Mucosa of descending colon (tissue), 3 donors: ENCODE results near the gene UNC13B. TPM values are rescaled to one million over a fixed set of nuclear protein-coding genes. Genes with fewer than 3 reads are reported as not detected.

Experiments used
- ATAC-seq: fragments of 200-7000 bp; cut with Tn5 transposase; one replicate; pipeline ENCODE4 v1.9.1; 2020; ENCODE audit warnings: mild to moderate bottlenecking, moderate library complexity
- DNase-seq, 3 donors: peaks; one replicate each; pipeline ENCODE4 v3.0.0-alpha.2; 2020
- H3K36me3 ChIP-seq: fragments of 200-600 bp; one replicate; pipeline ENCODE4 v1.8.0; 2021; ENCODE audit warnings: low read depth, mild to moderate bottlenecking
- H3K4me1 ChIP-seq: fragments of 200-600 bp; one replicate; pipeline ENCODE4 v1.8.0; 2021; ENCODE audit warnings: low read depth, mild to moderate bottlenecking
- H3K4me3 ChIP-seq: fragments of 200-600 bp; one replicate; pipeline ENCODE4 v1.8.0; 2021; ENCODE audit warnings: mild to moderate bottlenecking
- H3K9me3 ChIP-seq: fragments of 200-600 bp; one replicate; pipeline ENCODE4 v1.8.0; 2021; ENCODE audit warnings: mild to moderate bottlenecking
- CTCF ChIP-seq: fragments of 200-600 bp; IDR thresholded peaks from one replicate; pipeline ENCODE4 v1.8.0; 2022; ENCODE audit warnings: antibody characterized with exemption, mild to moderate bottlenecking
- intact Hi-C, 2 donors: fragments of 100-400 bp; cut with DNase I in 1 of 2; cut with micrococcal nuclease in 1 of 2; formaldehyde crosslinking; loops; one replicate each; pipeline versions ENCODE4 v1.11.0 to v1.11.1; 2022; cut with DNase I, micrococcal nuclease
- total RNA-seq, 3 donors: library from RNA; stranded (reverse); fragmentation: NEBNext Ultra II Directional in 2 of 3; extraction: Animal tissue kit (Norgen Biotek cat#: 25700) in 2 of 3; gene quantifications; one replicate each; pipeline versions ENCODE4 v1.2.1 to v1.2.4, GENCODE V29; 2021 to 2023
- donor health status: DM: no; HTN: no; CAD: no; lungs with moderate emphysema.
- donor health status: DM: no; HTN: no; CAD: no.
- donor health status: DM: no; HTN: yes; CAD: no.

Gene UNC13B
- total RNA-seq, 3 donors from 2014 or later = 42.9 to 68.2 (median 50.9) TPM

GRCh38 chr9:35293376-35293964 lies 131.7 kb downstream of the UNC13B start:
- no peak for ATAC-seq
- Histone ChIP-seq H3K4me1 (no peaks in the 10 kb centered on the region), H3K9me3 (no peaks in the 10 kb centered on the region), H3K4me3 (no peak overlapping the region), H3K36me3 (no peaks in the 10 kb centered on the region)
- no peak for TF ChIP-seq CTCF
- intact Hi-C loops = no loop called here
- no peak for DNase-seq

GRCh38 chr9:35294066-35294465 lies 132.3 kb downstream of the UNC13B start:
- ATAC-seq (no peak), DNase-seq (no peak)
- intact Hi-C loops = no loop called here
- TF ChIP-seq CTCF = no peak
- no peak overlapping the region for H3K4me3 ChIP-seq
- H3K4me1 ChIP-seq = no peaks in the 10 kb centered on the region
- no peaks in the 10 kb centered on the region for H3K36me3 ChIP-seq
- no peaks in the 10 kb centered on the region for H3K9me3 ChIP-seq

GRCh38 chr9:35294556-35294955 lies 132.7 kb downstream of the UNC13B start:
- Histone ChIP-seq H3K4me3 (no peak overlapping the region), H3K36me3 (no peaks in the 10 kb centered on the region), H3K9me3 (no peaks in the 10 kb centered on the region), H3K4me1 (no peaks in the 10 kb centered on the region)
- DNase-seq = no peak
- intact Hi-C loops = no loop called here
- no peak for ATAC-seq
- no peak for TF ChIP-seq CTCF

DNA sequence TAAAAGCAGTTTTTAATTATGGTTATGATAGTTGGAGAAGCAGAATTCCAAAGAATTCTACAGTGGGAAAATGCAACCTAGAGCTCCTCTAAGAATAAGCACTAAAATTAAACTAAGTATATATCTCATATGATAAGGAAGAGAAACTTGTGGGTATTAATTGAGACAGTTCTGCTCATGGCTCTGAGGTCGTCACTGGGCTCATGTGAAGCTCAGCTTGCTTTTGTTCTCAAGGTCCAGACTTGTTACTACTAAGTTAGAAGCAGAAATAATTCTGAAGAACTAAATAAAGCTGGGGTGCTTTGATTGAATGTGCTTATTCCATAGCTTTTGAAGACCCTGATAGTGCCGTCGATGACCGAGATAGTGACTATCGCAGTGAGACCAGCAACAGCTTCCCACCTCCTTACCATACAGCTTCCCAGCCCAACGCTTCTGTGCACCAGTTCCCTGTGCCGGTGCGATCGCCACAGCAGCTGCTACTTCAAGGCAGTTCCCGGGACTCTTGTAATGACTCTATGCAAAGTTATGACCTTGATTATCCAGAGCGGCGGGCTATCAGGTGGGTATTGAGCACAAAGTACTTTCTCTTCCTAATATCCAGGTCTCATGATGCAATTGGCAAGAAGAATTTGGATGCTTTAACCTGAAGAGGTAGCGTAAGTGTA lies 133.7 kb downstream of the UNC13B start:
- intact Hi-C loops = no loop called here
- H3K36me3 ChIP-seq = no peaks in the 10 kb centered on the region
- TF ChIP-seq CTCF = no peak
- H3K4me1 ChIP-seq = no peaks in the 10 kb centered on the region
- no peak overlapping the region for H3K4me3 ChIP-seq
- ATAC-seq (no peak), DNase-seq (no peak)
- no peaks in the 10 kb centered on the region for H3K9me3 ChIP-seq

- no peak overlapping the region for H3K4me3 ChIP-seq
- no peaks in the 10 kb centered on the region for H3K9me3 ChIP-seq
- no peak for TF ChIP-seq CTCF
- ATAC-seq (no peak), DNase-seq (no peak)
- H3K4me1 ChIP-seq = no peaks in the 10 kb centered on the region
- H3K36me3 ChIP-seq = no peaks in the 10 kb centered on the region
- intact Hi-C loops = no loop called here
These were observed 141.8 kb downstream of the UNC13B start for GRCh38 chr9:35303567-35303966.
